Measurements from ENCODE around the gene PRKX. TPM values are rescaled to one million over a fixed set of nuclear protein-coding genes. Genes with fewer than 3 reads are reported as not detected.
A peak's percentile ranks its signal among the peaks of the same experiment; 100 is the strongest.
"Not testable (repeated sequence)": the region's sequence is repeated elsewhere in the genome, so short reads cannot be mapped to it uniquely, and the experiment has no call there.

The PRKX gene
- total RNA-seq, 1 experiment from 2014 or later = 20.5 TPM

DNA sequence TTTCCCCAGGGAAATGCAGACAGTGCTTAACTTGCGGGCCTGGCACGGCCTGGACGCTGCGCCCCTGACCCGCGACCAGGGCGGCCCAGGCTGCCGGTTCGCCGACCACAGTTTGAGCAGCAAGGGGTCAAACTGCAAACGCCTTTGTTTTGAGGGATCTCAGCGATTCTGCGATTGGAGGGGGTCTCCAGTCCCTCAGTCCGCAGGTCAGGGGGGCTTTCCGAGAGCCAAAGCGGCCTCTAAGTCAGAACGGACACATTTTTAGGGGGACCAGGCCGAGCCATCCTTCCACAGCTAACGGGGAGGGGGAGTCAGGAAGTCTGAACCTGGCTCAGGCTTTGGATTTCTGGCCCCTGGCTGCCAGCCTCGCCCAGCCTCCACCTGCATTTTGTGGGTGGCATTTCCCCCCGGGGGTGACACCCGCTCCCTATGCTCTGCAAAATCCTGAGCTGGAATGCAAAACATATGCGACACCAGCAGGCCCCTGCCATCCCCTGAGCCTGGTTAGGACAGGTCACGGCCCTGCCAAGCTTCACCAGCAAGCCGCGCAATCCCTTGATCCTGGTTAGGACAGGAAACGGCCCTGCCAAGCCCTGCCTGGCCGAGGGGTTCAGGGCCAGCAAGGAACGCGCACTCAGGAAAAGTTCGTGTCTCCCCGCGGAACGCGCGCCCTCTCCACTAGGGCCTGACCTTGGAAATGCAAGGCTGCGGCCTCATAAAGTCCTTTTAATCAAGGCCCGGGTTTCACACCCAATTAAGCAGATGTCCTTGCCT, 1.4 kb upstream of the PRKX start:
- CTCF ChIA-PET; H3K9me3 ChIP-seq (ENCODE audit: control insufficient read depth, insufficient read depth, low read depth, low read length); H3K36me3 ChIP-seq (ENCODE audit: control insufficient read depth, insufficient read depth, low read length); H3K4me3 ChIP-seq (ENCODE audit: low read depth in 2 of 2, low read length in 2 of 2); ATAC-seq; BruUV-seq (replicated peaks); H3K4me1 ChIP-seq (ENCODE audit: control insufficient read depth, insufficient read depth, low read length); DNase-seq (ENCODE audit: low read depth, low spot score); POLR2A ChIA-PET; intact Hi-C loops (cut with micrococcal nuclease; ENCODE audit: unreplicated experiment); in situ Hi-C loops (cut with HindIII; ENCODE audit: low pct_unique_long_range_greater_than_20kb, low sequenced_read_pairs); H3K27me3 ChIP-seq (ENCODE audit: control insufficient read depth, insufficient read depth, low read length); H3K27ac ChIP-seq (ENCODE audit: low read length): not testable (repeated sequence)

DNA sequence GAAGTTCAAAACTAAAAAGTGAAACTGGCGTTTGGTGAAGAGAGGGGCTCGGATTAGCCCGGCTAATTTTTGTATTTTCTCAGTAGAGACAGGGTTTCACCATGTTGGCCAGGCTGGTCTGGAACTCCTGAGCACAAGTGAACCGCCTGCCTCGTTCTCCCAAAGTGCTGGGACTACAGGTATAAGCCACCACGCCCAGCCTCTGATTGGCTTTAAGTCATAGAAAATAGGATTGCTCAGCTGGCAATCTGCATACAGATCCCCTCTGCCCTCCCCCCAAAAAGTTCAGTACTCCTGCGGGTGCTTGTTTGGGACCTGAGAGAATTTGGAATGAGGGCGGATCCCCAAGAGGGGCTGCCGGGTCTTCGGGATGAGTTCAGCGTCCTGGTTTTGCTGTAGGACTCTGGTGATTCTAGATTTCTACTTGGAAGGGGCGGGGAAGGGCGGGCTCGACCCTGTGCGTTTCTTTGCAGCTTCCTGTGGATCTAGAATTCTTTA, 537 bp upstream of the PRKX start:
- no peak for TF ChIP-seq SIN3A (IDR thresholded peaks at IDR 0.05; ENCODE audit: borderline replicate concordance, insufficient read depth, low read depth, low read length)
- TF ChIP-seq, protein P1, sequence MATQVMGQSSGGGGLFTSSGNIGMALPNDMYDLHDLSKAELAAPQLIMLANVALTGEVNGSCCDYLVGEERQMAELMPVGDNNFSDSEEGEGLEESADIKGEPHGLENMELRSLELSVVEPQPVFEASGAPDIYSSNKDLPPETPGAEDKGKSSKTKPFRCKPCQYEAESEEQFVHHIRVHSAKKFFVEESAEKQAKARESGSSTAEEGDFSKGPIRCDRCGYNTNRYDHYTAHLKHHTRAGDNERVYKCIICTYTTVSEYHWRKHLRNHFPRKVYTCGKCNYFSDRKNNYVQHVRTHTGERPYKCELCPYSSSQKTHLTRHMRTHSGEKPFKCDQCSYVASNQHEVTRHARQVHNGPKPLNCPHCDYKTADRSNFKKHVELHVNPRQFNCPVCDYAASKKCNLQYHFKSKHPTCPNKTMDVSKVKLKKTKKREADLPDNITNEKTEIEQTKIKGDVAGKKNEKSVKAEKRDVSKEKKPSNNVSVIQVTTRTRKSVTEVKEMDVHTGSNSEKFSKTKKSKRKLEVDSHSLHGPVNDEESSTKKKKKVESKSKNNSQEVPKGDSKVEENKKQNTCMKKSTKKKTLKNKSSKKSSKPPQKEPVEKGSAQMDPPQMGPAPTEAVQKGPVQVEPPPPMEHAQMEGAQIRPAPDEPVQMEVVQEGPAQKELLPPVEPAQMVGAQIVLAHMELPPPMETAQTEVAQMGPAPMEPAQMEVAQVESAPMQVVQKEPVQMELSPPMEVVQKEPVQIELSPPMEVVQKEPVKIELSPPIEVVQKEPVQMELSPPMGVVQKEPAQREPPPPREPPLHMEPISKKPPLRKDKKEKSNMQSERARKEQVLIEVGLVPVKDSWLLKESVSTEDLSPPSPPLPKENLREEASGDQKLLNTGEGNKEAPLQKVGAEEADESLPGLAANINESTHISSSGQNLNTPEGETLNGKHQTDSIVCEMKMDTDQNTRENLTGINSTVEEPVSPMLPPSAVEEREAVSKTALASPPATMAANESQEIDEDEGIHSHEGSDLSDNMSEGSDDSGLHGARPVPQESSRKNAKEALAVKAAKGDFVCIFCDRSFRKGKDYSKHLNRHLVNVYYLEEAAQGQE (IDR thresholded peaks at IDR 0.05; ENCODE audit: insufficient read depth in 1 of 2, low read depth in 2 of 2, low read length in 1 of 2) = no peak
- TF ChIP-seq, protein P2, sequence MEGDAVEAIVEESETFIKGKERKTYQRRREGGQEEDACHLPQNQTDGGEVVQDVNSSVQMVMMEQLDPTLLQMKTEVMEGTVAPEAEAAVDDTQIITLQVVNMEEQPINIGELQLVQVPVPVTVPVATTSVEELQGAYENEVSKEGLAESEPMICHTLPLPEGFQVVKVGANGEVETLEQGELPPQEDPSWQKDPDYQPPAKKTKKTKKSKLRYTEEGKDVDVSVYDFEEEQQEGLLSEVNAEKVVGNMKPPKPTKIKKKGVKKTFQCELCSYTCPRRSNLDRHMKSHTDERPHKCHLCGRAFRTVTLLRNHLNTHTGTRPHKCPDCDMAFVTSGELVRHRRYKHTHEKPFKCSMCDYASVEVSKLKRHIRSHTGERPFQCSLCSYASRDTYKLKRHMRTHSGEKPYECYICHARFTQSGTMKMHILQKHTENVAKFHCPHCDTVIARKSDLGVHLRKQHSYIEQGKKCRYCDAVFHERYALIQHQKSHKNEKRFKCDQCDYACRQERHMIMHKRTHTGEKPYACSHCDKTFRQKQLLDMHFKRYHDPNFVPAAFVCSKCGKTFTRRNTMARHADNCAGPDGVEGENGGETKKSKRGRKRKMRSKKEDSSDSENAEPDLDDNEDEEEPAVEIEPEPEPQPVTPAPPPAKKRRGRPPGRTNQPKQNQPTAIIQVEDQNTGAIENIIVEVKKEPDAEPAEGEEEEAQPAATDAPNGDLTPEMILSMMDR (IDR thresholded peaks at IDR 0.05) = no peak
- no peak for TF ChIP-seq TCF7L2 (IDR thresholded peaks at IDR 0.05; ENCODE audit: low read depth, low read length)
- no peak for TF ChIP-seq POLR2AphosphoS5 (IDR thresholded peaks at IDR 0.05; ENCODE audit: low read depth, low read length)
- CTCF ChIA-PET = no interaction called here
- POLR2A ChIA-PET = no interaction called here
- in situ Hi-C loops (cut with HindIII; ENCODE audit: low pct_unique_long_range_greater_than_20kb, low sequenced_read_pairs) = no loop called here
- H3K36me3 ChIP-seq (ENCODE audit: control insufficient read depth, insufficient read depth, low read length) = no peaks in the 10 kb centered on the region
- no peak overlapping the region for H3K27ac ChIP-seq (ENCODE audit: low read length)
- intact Hi-C loops (cut with micrococcal nuclease; ENCODE audit: unreplicated experiment) = no loop called here
- peak overlapping the region; percentile 50 to 54 for H3K4me3 ChIP-seq (ENCODE audit: low read depth in 2 of 2, low read length in 2 of 2)
- no TSS peak for BruUV-seq (replicated peaks)
- no peak for DNase-seq (ENCODE audit: low read depth, low spot score)
- peak; percentile 60 for ATAC-seq
- no peaks in the 10 kb centered on the region for H3K27me3 ChIP-seq (ENCODE audit: control insufficient read depth, insufficient read depth, low read length)
- H3K4me1 ChIP-seq (ENCODE audit: control insufficient read depth, insufficient read depth, low read length) = no peaks in the 10 kb centered on the region
- no peaks in the 10 kb centered on the region for H3K9me3 ChIP-seq (ENCODE audit: control insufficient read depth, insufficient read depth, low read depth, low read length)

DNA sequence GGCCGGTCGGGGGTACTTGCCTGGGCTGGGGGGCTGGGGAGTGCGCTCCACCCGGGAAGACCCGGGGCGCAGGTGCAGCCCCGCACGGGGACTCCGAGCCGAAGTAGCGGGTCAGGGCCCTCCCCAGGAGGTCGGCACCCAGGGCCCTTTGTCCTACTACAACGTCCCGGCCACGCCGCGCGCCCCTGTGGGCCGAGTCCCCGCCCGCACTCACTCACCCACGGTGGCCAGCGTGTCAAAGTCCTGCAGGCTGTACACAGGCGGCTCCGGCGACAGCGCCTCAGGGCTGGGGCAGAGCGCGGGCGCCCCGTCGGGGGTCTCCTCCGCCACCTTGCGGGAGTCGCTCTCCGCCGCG, 602 bp downstream of the PRKX start:
- H3K27me3 ChIP-seq (ENCODE audit: control insufficient read depth, insufficient read depth, low read length) = no peaks in the 10 kb centered on the region
- no peak overlapping the region; the same call in 1 of the 2 replicates for H3K27ac ChIP-seq (ENCODE audit: low read length)
- no TSS peak for BruUV-seq (replicated peaks)
- in situ Hi-C loops (cut with HindIII; ENCODE audit: low pct_unique_long_range_greater_than_20kb, low sequenced_read_pairs) (no loop called here), intact Hi-C loops (cut with micrococcal nuclease; ENCODE audit: unreplicated experiment) (no loop called here)
- H3K4me3 ChIP-seq (ENCODE audit: low read depth in 2 of 2, low read length in 2 of 2) = peak overlapping the region; percentile 49 to 54
- ChIA-PET CTCF (no interaction called here), POLR2A (no interaction called here)
- DNase-seq (ENCODE audit: low read depth, low spot score) (no peak), ATAC-seq (peak; percentile 22; the same call in 1 of the 2 replicates)
- H3K4me1 ChIP-seq (ENCODE audit: control insufficient read depth, insufficient read depth, low read length) = no peaks in the 10 kb centered on the region
- TF ChIP-seq, protein P2 (IDR thresholded peaks at IDR 0.05) = no peak
- no peak for TF ChIP-seq SIN3A (IDR thresholded peaks at IDR 0.05; ENCODE audit: borderline replicate concordance, insufficient read depth, low read depth, low read length)
- TF ChIP-seq, protein P1 (IDR thresholded peaks at IDR 0.05; ENCODE audit: insufficient read depth in 1 of 2, low read depth in 2 of 2, low read length in 1 of 2) = no peak
- TF ChIP-seq POLR2AphosphoS5 (IDR thresholded peaks at IDR 0.05; ENCODE audit: low read depth, low read length) = no peak
- no peaks in the 10 kb centered on the region for H3K9me3 ChIP-seq (ENCODE audit: control insufficient read depth, insufficient read depth, low read depth, low read length)
- H3K36me3 ChIP-seq (ENCODE audit: control insufficient read depth, insufficient read depth, low read length) = no peaks in the 10 kb centered on the region
